ENCODE results near the gene NADK2. TPM values are rescaled to one million over a fixed set of nuclear protein-coding genes. Genes with fewer than 3 reads are reported as not detected.
A peak's percentile ranks its signal among the peaks of the same experiment; 100 is the strongest.
"Not testable (repeated sequence)": the region's sequence is repeated elsewhere in the genome, so short reads cannot be mapped to it uniquely, and the experiment has no call there.

NADK2 gene
- total RNA-seq (2014; rRNA removed; shearing (Covaris generic)), result 23.5 and 28.4 TPM in 2 replicates
- 22.9 and 23.9 TPM in 2 replicates for polyA plus RNA-seq (2015; cell fraction: cytosol; rRNA removed)
- 27.7 and 30.5 TPM in 2 replicates for polyA plus RNA-seq (2015; cell fraction: nucleus; rRNA removed)

- peak; percentile 98 for DNase-seq (ENCODE audit: low read depth)
These were observed at the start of gene NADK2 for GRCh38 chr5:36241631-36242533. NADK2 (minus strand) TSS chr5:36241925; CDS start chr5:36241798, 127 bp downstream.

- DNase-seq (ENCODE audit: low read depth), result no peak
These were observed 44.3 kb upstream of the NADK2 start for GRCh38 chr5:36285837-36286615.

- not testable (repeated sequence) for DNase-seq (ENCODE audit: low read depth)
These were observed 42.0 kb upstream of the NADK2 start for GRCh38 chr5:36283775-36284174.

GRCh38 chr5:36281626-36282025 is 39.9 kb upstream of the NADK2 start:
- DNase-seq (ENCODE audit: low read depth), result no peak

- DNase-seq (ENCODE audit: low read depth), result peak; percentile 11
These were observed 37.5 kb upstream of the NADK2 start for GRCh38 chr5:36279054-36279698.

GRCh38 chr5:36277521-36278176 is 35.9 kb upstream of the NADK2 start:
- DNase-seq (ENCODE audit: low read depth), result peak; percentile 28

- DNase-seq (ENCODE audit: low read depth), result no peak
These were observed 35.1 kb upstream of the NADK2 start for GRCh38 chr5:36276864-36277263.

GRCh38 chr5:36273809-36274526 is 32.2 kb upstream of the NADK2 start:
- DNase-seq (ENCODE audit: low read depth), result no peak

- DNase-seq (ENCODE audit: low read depth), result no peak
These were observed 30.5 kb upstream of the NADK2 start for GRCh38 chr5:36272136-36272690.

- no peak for DNase-seq (ENCODE audit: low read depth)
These were observed 29.3 kb upstream of the NADK2 start for GRCh38 chr5:36270876-36271575.

GRCh38 chr5:36270175-36270574 is 28.4 kb upstream of the NADK2 start:
- no peak for DNase-seq (ENCODE audit: low read depth)

GRCh38 chr5:36269478-36269877 is 27.8 kb upstream of the NADK2 start:
- DNase-seq (ENCODE audit: low read depth), result no peak

- no peak for DNase-seq (ENCODE audit: low read depth)
These were observed 26.2 kb upstream of the NADK2 start for GRCh38 chr5:36267905-36268304.

- no peak for DNase-seq (ENCODE audit: low read depth)
These were observed 22.6 kb upstream of the NADK2 start for GRCh38 chr5:36264202-36264760.

- no peak for DNase-seq (ENCODE audit: low read depth)
These were observed 19.5 kb upstream of the NADK2 start for GRCh38 chr5:36261186-36261585.

GRCh38 chr5:36253575-36253974 is 11.8 kb upstream of the NADK2 start:
- no peak for DNase-seq (ENCODE audit: low read depth)

- DNase-seq (ENCODE audit: low read depth), result no peak
These were observed 11.1 kb upstream of the NADK2 start for GRCh38 chr5:36252722-36253365.

- DNase-seq (ENCODE audit: low read depth), result no peak
These were observed 9.5 kb upstream of the NADK2 start for GRCh38 chr5:36251218-36251617.

GRCh38 chr5:36250427-36250826 is 8.7 kb upstream of the NADK2 start:
- no peak for DNase-seq (ENCODE audit: low read depth)

Measured in HT1080 (cell line).